ENCODE results near the gene GNA12.
"Not testable (repeated sequence)": the region's sequence is repeated elsewhere in the genome, so short reads cannot be mapped to it uniquely, and the experiment has no call there.

Gene GNA12

GRCh38 chr7:2764621-2765020 lies 79.5 kb downstream of the GNA12 start:
- DNase-seq (ENCODE audit: low read depth, low spot score): no peak
- H3K4me3 ChIP-seq (ENCODE audit: low read length): no peak overlapping the region

GRCh38 chr7:2763597-2763996 lies 80.5 kb downstream of the GNA12 start:
- DNase-seq (ENCODE audit: low read depth, low spot score): no peak
- no peak overlapping the region for H3K4me3 ChIP-seq (ENCODE audit: low read length)

DNA sequence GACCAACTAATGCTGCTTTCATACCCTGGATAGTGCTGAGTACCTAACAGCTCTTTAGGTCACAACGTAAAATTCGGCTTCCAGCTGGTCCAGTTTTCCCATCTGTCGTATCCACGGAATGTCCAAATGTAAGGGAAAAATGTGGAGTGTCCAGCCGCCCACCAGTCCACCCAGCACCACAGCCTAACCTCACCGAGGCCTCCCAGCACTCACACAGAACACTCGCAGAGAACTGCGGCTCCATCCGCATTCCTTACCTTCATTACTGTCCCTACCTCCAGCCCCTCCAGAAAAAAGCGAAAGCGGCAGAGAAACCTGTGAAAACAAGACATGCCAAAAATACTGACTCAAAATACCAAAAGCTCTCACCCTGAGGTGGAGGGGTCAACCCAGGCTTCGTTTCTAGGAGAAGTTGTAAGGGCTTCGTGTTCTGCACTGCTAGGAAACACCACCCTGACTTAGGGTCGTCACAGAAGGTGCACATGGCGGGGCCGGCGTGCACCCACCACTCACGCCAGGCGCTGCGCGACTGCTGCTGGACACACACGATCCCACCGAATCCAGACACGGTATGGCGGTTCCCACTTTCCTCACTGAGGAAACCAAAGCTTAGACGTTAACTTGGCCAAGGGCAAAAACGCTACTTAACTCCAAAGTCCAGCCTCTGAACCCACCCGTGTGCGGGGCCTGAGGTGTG lies 82.2 kb downstream of the GNA12 start:
- no peak for DNase-seq (ENCODE audit: low read depth, low spot score)
- no peak overlapping the region for H3K4me3 ChIP-seq (ENCODE audit: low read length)

GRCh38 chr7:2761131-2761624 lies 82.9 kb downstream of the GNA12 start:
- no peak overlapping the region for H3K4me3 ChIP-seq (ENCODE audit: low read length)
- DNase-seq (ENCODE audit: low read depth, low spot score): no peak

DNA sequence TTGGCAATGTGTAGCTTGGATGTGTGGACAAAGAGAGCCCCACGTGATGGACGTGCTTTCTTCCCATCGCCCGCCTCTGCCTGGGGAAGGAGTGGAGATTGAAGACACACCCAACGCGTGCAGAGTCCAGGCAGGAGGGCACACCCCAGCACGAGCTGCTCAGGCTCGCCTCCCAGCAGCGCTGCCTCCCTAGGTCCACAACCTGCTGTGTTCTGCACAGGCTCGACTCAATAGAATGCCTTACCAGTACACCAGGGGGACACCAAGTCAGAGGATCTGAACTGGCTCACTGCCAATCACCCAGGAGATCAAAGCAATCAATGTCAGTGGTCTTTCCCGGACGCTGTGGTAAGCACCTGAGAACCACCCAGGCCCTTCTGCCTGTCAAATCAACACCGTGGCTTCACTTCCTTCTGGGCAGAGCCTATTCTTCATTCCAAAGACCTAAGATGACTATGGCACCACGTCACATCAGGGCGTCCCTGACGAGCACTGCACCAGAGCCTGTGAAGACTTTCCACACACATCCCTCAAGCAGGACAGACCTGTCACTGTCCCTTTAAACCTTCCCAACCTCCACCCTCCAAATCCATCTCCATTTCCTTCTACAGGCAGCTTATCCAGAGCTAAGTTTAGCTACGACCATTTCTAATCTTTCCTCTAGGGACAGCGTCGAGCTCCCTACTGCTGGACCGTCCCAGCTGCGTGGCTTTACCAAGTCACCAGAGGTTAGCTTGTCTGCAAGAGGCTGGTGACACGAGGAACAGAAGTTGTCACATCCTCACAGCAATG lies 83.8 kb downstream of the GNA12 start:
- DNase-seq (ENCODE audit: low read depth, low spot score): peak; percentile 25
- no peak overlapping the region for H3K4me3 ChIP-seq (ENCODE audit: low read length)

DNA sequence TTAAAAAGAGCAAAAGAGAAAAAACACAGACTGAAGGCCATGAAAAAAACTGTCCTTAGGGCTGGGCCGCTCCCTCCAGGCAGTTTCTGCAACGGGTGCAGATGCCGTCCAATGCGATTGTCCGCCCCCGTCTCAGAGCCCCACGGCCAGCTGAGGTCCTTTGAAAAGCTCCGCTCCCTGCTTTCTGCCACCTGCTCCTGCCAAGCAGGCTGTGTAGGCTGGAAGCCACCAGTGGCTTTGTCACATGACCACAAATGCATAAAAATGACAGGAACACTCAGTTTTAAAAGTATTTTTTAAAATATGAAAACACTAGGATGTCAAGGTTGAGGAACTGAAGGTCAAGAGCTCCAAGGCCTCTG lies 84.4 kb downstream of the GNA12 start:
- H3K4me3 ChIP-seq (ENCODE audit: low read length): no peak overlapping the region
- DNase-seq (ENCODE audit: low read depth, low spot score): no peak

DNA sequence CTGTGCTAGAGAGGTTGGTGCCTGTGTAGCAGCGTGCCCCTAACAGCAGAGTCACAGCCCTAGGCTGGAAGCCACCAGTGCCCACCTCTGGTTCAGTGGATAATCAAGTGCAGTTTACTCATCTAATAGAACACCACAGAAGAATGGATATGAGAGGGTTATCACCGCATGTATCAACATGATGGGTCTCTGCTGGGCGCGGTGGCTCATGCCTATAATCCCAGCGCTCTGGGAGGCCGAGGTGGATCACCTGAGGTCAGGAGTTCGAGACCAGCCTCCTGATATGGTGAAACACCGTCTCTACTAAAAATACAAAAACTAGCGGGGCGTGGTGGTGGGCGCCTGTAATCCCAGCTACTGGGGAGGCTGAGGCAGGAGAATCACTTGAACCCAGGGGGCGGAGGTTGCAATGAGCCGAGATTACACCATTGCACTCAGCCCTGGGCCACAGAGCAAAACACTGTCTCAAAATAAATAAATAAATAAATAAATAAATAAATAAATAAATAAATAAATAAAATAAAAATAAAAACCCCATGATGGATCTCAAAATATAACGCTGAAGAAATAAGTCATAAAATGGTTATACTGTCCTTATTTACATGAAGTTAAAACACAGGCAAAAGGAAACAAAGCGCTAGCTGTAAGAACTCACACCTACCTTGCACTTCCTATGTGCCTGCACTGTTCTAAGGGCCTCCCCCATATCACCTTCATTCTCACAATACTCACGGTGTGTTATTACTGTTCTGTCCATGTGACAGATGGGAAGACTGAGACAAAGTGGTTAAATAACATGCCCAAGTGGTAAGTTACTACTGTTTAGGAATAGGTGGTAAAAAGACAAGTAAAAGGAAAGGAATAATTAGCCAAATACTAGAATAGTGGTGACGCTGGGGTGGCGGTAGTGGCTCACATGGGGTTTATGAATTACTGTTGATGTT lies 85.2 kb downstream of the GNA12 start:
- H3K4me3 ChIP-seq (ENCODE audit: low read length): no peak overlapping the region

GRCh38 chr7:2757904-2758672 lies 86.0 kb downstream of the GNA12 start:
- no peak for DNase-seq (ENCODE audit: low read depth, low spot score)
- H3K4me3 ChIP-seq (ENCODE audit: low read length): no peak overlapping the region

More for the DNA sequence above, 85.2 kb downstream of the GNA12 start:
- DNase-seq (ENCODE audit: low read depth, low spot score): no peak

DNA sequence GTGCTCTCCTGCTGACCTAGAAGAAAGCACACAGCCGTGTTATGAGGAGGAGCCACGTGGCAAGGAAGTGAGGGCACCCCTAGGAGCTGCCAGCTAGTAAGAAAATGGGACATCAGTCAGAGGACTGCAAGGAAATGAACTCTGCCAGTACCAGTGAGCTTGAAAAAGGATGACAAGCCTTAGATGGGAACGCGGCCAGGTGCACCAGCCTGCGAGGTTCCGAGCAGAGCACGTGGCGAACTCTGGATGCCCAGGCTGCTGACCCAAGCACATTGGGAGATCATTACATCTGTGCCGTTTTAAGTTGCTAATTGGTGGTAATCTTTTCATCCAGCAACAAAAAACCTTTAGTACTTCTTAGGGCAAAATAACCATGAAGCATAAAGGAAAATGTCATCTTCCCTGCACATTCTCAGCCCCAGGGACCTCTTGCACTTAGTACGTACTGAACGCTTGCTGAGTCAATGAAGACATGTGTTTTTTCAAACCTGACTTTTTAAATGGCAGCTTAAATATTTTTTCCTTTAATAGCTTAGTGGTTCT lies 86.7 kb downstream of the GNA12 start:
- DNase-seq (ENCODE audit: low read depth, low spot score): no peak
- no peak overlapping the region for H3K4me3 ChIP-seq (ENCODE audit: low read length)

DNA sequence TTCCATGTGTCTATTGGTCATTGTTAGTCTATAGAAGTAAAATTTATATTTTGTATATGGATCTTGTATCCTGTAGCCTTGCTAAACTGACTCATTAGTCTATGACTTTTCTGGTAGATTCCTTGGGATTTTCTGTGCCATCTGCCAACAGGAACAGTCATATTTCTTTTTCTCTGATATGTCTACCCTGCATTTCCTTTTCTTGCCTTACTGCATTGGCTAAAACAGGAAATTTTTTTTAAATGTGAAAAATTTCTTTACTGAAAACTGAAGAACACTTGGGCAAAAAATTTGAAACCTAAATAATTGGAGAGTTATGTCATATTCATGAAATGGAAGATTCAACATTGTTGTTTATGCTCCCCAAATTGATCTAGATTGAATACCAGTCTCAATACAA lies 88.6 kb downstream of the GNA12 start:
- DNase-seq (ENCODE audit: low read depth, low spot score): no peak
- H3K4me3 ChIP-seq (ENCODE audit: low read length): no peak overlapping the region

DNA sequence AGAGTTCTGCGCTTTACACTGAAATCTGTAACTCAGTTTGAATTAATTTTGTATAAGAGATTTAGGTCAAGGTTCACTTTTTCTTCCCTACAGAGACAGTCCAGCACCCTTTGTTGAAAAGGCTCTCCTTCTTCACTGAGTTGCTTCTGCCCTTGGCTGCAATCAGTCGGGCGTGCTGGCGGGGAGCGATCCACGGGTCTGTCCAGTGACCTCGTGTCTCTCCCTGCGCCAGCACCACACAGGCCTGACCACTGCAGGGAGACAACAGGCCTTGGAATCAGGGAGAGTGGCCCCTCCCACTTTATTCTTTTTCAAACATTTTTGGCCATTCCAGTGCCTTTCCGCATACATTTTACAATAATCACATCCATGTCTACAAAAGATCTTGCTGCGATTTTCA lies 89.2 kb downstream of the GNA12 start:
- H3K4me3 ChIP-seq (ENCODE audit: low read length): no peak overlapping the region
- no peak for DNase-seq (ENCODE audit: low read depth, low spot score)

- H3K4me3 ChIP-seq (ENCODE audit: low read length): no peak overlapping the region
- DNase-seq (ENCODE audit: low read depth, low spot score): no peak
Measured at GRCh38 chr7:2754086-2754485, 90.0 kb downstream of the GNA12 start.

DNA sequence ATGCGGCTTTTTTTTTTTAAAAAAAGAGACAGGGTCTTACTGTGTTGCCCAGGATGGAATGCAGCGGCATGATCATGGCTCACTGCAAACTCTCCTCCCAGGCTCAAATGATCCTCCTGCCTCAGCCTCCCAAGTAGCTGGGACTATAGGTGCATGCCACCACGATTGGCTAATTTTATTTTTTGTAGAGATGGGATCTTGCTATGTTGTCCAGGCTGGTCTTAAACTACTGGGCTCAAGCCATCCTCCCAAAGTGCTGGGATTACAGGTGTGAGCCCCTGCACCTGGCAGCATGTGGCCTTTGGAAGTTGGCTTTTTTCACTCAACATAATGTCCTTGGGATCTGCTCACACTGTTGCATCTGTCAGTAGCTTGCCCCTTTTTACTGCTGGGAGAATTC lies 91.0 kb downstream of the GNA12 start:
- DNase-seq (ENCODE audit: low read depth, low spot score): no peak
- no peak overlapping the region for H3K4me3 ChIP-seq (ENCODE audit: low read length)

DNA sequence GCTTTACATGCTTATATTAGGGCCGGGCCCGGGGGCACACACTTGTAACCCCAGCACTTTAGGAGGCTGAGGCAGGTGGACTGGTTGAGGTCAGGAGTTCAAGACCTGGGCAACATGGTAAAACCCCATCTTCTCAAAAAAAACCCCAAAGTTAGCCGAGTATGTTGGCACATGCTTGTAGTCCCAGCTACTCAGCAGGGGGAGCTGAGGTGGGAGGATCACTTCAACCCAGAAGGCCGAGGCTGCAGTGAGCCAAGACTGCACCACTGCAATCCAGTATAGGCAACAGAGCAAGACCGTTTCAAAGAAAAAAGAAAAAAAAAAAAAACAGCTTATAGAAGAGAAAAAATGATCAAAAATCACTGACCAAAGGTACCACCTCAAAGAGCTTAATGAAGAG lies 93.0 kb downstream of the GNA12 start:
- no peak overlapping the region for H3K4me3 ChIP-seq (ENCODE audit: low read length)
- DNase-seq (ENCODE audit: low read depth, low spot score): no peak

- H3K4me3 ChIP-seq (ENCODE audit: low read length): no peak overlapping the region
- DNase-seq (ENCODE audit: low read depth, low spot score): no peak
Measured at GRCh38 chr7:2750004-2750407, 94.1 kb downstream of the GNA12 start.

- not testable (repeated sequence) for DNase-seq (ENCODE audit: low read depth, low spot score); H3K4me3 ChIP-seq (ENCODE audit: low read length)
Measured at GRCh38 chr7:2748684-2749083, 95.4 kb downstream of the GNA12 start.

DNA sequence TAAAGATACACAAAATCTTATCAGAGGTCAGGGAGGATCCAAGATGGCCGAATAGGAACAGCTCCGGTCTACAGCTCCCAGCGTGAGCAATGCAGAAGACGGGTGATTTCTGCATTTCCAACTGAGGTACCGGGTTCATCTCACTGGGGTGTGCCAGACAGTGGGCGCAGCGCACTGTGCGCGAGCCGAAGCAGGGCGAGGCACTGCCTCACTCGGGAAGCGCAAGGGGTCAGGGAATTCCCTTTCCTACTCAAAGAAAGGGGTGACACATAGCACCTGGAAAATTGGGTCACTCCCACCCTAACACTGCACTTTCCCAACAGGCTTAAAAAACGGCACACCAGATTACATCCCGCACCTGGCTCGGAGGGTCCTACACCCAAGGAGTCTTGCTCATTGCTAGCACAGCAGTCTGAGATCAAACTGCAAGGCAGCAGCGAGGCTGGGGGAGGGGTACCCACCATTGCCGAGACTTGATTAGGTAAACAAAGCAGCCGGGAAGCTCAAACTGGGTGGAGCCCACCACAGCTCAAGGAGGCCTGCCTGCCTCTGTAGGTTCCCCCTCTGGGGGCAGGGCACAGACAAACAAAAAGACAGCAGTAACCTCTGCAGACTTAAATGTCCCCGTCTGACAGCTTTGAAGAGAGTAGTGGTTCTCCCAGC lies 100.5 kb downstream of the GNA12 start:
- peak; percentile 54 for DNase-seq (ENCODE audit: low read depth, low spot score)
- not testable (repeated sequence) for H3K4me3 ChIP-seq (ENCODE audit: low read length)

All from Jurkat, Clone E6-1 (cell line).